NCI-H2227 (cell line): ENCODE data around the gene DLG4.

Experiments used
- DNase-seq: peaks from one replicate; lab custom pipeline; 2025; ENCODE audit not compliant: unreplicated experiment; lab: John Stamatoyannopoulos, UW

Gene DLG4

DNA sequence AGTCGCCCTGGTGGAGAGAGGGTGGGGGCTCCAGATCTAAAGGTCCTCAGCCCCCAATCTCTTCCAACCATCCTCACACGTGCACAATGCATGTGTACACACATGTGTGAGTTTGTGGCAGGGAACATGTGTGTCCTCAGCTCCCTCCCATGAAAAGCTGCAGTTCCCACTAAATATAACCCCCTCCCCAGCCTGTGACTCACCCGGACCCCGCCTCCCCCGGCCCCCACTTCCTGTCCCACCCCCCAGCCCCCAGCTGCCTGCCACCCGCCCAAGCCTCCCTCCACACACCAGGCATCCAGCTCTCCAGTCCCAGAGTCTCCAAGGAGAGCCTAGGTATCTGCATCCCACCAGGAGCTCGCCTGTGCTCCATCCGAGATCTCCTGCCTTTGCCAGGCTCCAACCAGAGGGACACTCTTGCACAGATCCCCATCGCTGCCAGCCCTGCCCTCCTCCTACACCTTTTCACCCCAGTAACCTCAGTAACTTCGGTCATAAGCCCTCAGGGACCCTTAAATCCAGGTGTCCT lies 3.9 kb downstream of the DLG4 start:
- peak; percentile 29 for DNase-seq

DNA sequence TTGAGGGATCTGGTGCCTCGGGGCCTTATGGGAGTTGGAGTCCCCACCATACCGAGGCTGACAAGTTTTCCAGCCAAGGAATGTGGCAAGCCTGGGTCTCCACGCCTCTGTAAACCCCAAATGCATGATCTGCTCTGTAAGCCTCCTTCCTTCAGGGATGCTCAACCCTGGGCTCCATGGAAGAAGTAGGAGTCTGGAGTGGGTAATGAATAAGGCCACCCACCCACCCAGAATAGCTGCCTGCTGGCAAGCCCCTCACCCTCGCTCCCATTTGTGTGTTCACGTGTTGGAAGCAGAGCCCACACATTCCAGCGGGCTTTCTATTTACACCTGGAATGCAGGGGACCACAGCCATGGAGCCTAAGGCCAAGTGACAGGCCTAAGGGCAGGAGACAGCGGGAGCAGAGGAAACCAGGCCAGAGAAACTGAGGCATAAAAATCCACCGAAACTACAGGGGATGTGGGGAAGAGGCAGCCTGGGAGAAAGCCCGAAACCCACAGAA lies 4.4 kb downstream of the DLG4 start:
- DNase-seq: no peak

DNA sequence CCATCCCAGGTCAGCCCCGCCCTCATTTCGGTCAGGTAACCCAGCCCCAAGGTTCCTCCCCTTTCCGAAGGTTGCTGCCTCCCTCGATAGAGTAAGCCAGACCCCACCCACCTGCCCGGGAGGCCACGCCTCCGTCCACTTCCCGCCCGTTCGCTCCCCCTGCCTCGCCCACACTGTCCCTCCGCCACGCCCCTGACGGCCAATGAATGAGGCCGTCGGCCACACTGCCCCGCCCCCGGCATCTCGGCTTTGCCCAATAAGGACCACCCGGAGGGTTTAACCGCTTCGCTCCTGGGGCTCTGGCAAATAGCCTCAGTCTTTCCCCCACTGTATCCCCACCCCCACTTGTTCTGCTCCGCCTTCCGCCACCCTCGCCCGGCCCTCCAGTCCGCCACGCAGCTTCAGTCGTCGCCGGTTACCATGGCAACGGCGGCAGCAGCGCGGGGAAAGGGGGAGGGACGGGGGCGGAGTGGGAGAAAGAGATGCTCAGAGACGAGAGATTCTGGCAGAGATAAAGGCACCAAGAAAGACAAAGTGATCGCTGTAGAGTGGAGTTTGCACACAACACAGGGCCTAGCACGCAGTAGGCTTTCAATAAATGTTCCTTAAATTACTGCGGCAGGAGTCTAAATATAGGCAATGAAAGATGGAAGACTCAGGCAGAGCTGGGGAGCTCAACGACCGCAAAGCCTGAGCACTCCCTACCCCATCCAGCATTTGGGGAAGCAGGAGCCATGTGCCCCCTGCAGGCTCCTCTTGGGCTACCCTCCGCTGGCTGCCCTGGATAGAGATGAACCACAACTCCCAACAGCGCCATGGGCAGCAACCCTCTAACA lies 5.1 kb downstream of the DLG4 start:
- peak; percentile 99 for DNase-seq

- peak; percentile 98 for DNase-seq
Measured at GRCh38 chr17:7213895-7214299, 5.7 kb downstream of the DLG4 start.

DNA sequence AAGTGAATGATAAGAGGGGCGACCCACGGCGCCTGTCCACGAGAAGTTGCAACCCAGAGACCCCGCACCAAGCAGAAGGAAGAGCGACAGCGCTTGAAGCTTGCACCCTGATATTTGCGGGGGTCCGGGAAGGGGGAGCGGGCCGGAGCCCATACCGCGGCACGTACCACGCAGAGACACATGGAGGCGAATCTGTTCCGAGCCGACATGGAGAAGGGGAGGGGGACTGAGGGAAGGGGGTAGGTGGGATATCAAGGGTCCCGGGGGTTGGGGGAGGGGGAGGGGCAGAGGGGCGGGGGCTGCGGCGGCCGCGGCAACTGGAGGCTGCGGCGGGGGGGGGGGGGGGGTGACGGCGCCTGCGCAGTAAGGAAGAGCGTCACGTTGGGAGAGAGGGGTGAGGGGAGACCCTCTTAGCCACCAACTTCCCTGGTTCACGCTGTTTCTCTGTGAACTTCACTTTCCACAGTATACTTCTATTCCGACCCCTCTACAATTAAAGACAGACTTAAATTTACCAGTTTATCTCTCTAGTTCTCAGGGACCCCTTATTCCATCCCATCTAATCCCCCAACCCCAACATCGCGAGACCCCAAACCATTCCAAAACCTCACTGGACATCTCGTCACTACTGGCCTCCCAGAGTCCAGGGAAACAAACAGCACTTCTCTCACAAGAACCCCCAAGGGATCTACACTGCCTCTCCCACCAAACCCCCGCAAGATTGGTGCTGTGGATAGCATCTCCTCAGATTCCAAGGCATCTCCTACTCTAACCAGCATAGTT lies 8.0 kb downstream of the DLG4 start:
- DNase-seq: no peak

DNA sequence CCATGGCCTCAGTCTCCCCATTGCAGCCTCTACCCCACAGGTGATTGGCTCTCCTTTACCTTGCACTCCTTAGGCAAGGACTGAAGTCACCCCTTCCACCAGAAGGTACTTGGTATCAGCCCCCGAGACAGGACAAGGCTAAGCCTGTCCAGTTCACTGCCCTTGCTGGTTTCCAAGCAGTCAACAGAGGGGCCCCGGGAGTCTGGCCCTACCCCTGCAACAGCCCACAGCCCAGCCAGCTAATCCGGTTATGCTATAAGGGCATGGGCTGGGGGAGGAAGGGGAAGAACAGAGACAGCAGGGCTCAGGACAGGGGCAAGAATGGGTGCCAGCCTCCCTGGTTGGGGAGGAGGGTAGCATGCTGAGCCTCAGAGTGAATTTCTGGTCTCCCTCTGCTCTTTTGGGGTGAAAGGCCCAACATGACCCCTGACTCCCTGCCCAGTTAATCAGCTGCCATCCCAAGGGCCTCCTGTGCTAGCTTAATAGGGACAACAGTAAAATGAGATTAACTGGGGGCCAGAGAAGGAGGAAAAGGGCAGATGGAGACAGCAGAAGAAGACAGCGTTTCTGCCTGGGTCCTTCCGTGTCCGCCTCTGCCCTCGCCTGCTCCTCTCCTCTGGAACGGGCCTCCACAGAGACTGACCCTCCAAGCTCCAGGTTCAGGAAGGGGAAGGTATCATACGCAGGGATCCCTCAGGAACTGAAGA lies 10.7 kb downstream of the DLG4 start:
- no peak for DNase-seq

DNA sequence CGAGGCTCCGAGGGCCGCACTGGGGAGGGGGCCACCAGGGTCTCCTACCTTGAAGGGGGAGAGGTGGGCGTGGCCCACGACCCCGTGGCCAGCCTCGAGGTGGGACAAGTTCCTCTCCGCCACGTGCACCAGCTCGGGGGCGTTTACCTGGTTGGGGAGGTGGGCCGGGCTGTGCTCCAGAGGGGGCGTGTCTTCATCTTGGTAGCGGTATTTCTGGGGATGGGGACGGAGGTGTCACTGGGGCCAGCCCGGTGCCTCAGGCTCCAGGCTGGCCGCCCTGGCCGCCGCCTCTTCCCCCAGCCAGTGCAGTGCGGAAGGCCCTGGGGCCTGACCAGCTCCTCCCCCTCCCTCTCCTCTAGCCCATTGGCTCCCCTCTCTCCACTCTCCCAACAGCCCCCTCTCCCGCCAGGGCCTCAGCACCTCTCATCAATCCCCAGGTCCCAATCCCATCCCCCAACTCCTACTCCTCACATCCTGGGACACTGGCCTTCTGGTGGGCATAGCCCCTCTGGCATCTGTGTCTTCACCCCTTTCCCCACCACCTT lies 11.5 kb downstream of the DLG4 start:
- no peak for DNase-seq

GRCh38 chr17:7207120-7208001 lies 12.3 kb downstream of the DLG4 start:
- no peak for DNase-seq

GRCh38 chr17:7205561-7205960 lies 14.1 kb downstream of the DLG4 start:
- no peak for DNase-seq

DNA sequence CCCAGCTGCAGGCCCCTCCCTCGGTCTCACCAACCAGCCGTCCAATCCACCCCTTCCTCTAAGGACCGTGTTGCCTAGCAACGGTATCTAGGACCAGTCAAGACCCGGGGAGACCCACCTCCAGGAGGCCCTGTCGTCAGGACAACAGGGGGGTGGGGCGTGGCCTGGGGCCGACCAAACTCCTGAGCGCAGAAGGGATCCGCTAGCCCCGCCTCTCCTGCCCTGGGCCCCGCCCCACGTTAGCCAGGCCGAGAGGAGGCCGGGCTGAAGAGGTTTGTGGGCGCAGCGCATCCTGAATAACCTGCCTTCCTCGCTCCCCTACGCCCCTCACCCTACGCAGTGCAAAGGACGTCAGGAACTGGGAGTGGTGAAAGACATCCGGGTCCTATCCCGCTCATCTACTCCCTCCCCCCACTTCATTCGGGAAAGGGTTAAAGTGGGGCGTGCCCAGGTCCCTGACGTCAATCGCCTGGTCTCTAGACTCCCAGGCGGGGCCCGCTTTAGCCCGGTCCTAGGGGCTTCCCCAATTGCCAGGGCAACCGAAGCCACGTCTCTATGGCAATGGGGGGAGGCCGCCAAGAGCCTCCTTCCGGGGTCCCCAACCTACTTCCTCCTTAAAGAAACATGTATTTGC lies 14.7 kb downstream of the DLG4 start:
- DNase-seq: peak; percentile 98

GRCh38 chr17:7204336-7204735 lies 15.3 kb downstream of the DLG4 start:
- peak; percentile 57 for DNase-seq

- DNase-seq: no peak
Measured at GRCh38 chr17:7203391-7203790, 16.2 kb downstream of the DLG4 start.

GRCh38 chr17:7196651-7197401 lies 22.8 kb downstream of the DLG4 start:
- no peak for DNase-seq

GRCh38 chr17:7195971-7196370 lies 23.7 kb downstream of the DLG4 start:
- no peak for DNase-seq

- DNase-seq: no peak
Measured at GRCh38 chr17:7192271-7192937, 27.2 kb downstream of the DLG4 start.

DNA sequence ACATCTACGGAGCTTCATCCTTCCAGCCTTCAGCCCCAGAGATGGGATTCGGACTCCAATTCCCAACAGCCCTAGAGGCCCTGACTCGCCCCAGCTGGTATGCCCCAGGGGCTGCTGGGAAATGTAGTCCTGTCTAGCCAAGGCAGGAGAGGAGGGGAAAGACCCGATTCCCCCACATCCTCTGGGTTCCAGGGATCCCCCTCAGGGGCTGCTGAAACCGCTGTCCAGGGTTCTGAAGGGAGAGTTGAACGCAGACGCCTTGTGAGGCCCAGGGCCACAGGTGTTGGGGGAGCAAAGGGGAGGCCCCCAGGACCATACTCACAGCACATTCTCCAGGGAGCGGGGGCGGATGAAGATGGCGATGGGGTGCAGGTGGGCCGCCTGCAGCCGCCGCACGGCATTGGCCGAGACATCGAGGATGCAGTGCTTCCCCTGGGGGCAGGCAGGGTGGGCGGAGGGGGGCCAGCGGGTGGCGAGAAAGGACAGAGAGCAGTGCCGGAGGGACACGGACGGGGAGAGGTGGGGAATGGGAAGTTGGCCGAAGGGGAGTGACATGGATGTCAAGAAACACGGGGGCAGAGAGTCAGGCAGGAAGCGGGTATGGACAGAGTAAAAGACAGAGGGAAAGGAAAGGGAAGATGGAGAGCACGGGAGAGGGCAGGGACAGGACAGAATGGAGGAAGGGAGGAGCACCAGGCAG lies 27.9 kb downstream of the DLG4 start:
- peak; percentile 44 for DNase-seq

GRCh38 chr17:7191069-7191468 lies 28.6 kb downstream of the DLG4 start:
- DNase-seq: no peak
